K562 (cell line): ENCODE measurements around the gene SLC7A11. TPM values are rescaled to one million over a fixed set of nuclear protein-coding genes. Genes with fewer than 3 reads are reported as not detected.

ENCODE experiments used
- ATAC-seq: fragments of 200-7000 bp; cut with Tn5 transposase; 3 replicates; pipeline ENCODE4 v1.9.1; 2020; ENCODE audit warnings: moderate library complexity
- BruUV-seq: library from RNA; stranded (reverse); fragments of 400-500 nt; replicated peaks from 2 replicates; lab custom pipeline; 2021; lab: Mats Ljungman, UMichigan
- CTCF ChIA-PET: fragments of 300-600 bp; formaldehyde crosslinking; extraction: SDS; loops from one replicate; lab custom pipeline; 2021; ENCODE audit warnings: low intra/inter-chr PET ratio; lab: Yijun Ruan, JAX
- POLR2A ChIA-PET: fragments of 300-600, 350-650 bp; sonication (Branson Sonifier 250); formaldehyde crosslinking; extraction: SDS; loops from one replicate; lab custom pipeline; 2021; ENCODE audit warnings: antibody characterized with exemption, inconsistent platforms; lab: Yijun Ruan, JAX
- DNase-seq, 4 experiments: peaks; one replicate each; pipeline versions ENCODE4 v3.0.0 to v3.0.0-alpha.2; 2011 to 2018; ENCODE audit warnings: low spot score in 3 of 4, mixed read lengths in 3 of 4; ENCODE audit errors: extremely low read depth in 1 of 4
- FAIRE-seq: peaks from 2 replicates; lab custom pipeline; 2011; peaks lifted over from hg19 to GRCh38; lab: Jason Lieb, UNC
- H2AFZ ChIP-seq: 2 replicates; pipeline ENCODE4 v1.6.0; 2011; ENCODE audit warnings: low read depth, low read length, control low read depth, inconsistent platforms
- H3K27ac ChIP-seq: fragments of 200-600 bp; 3 replicates; pipeline ENCODE4 v1.8.0; 2011; ENCODE audit warnings: low read depth, mild to moderate bottlenecking, control low read depth, inconsistent platforms, low read length, moderate library complexity, mixed read lengths; ENCODE audit errors: extremely low read depth
- H3K27me3 ChIP-seq, 2 experiments: fragments of 300-600 bp in 1 of 2; 2 replicates in 1 of 2; 3 replicates in 1 of 2; pipeline versions ENCODE4 v1.6.0 to v1.8.0; 2011; ENCODE audit warnings: inconsistent platforms in 2 of 2, low read length in 2 of 2, mild to moderate bottlenecking in 1 of 2, mixed read lengths in 1 of 2, moderate library complexity in 1 of 2; ENCODE audit not compliant: control insufficient read depth in 2 of 2, insufficient read depth in 2 of 2
- H3K36me3 ChIP-seq: fragments of 300-600 bp; 3 replicates; pipeline ENCODE4 v1.8.0; 2011; ENCODE audit warnings: mild to moderate bottlenecking, low read length, inconsistent platforms; ENCODE audit not compliant: control insufficient read depth, insufficient read depth
- H3K4me1 ChIP-seq, 2 experiments: fragments of 200-600 bp in 1 of 2; replicated peaks in 1 of 2; 2 replicates in 1 of 2; 3 replicates in 1 of 2; pipeline versions ENCODE4 v1.5.1 to v1.8.0; 2011; ENCODE audit warnings: inconsistent platforms in 2 of 2, low read length in 2 of 2, mild to moderate bottlenecking in 1 of 2, mixed read lengths in 1 of 2, moderate library complexity in 1 of 2; ENCODE audit not compliant: control insufficient read depth in 2 of 2, insufficient read depth in 2 of 2
- H3K4me2 ChIP-seq: 2 replicates; pipeline ENCODE4 v1.6.1; 2011; ENCODE audit warnings: low read length, control low read depth, inconsistent platforms, mixed read lengths; ENCODE audit not compliant: insufficient read depth
- H3K4me3 ChIP-seq: fragments of 200-600 bp; sonication (generic), shearing (Covaris generic); 2 replicates; pipeline ENCODE4 v1.5.1; 2016; ENCODE audit warnings: control low read depth, inconsistent platforms
- H3K79me2 ChIP-seq: fragments of 200-600 bp; 3 replicates; pipeline ENCODE4 v1.8.0; 2011; ENCODE audit warnings: low read length, inconsistent platforms; ENCODE audit not compliant: control insufficient read depth, insufficient read depth
- H3K9ac ChIP-seq, 2 experiments: 2 replicates each; pipeline versions ENCODE4 v1.6.0 to v1.6.1; 2011; ENCODE audit warnings: low read depth in 2 of 2, low read length in 2 of 2, control low read depth in 1 of 2, inconsistent platforms in 1 of 2, mild to moderate bottlenecking in 1 of 2, mixed read lengths in 1 of 2; ENCODE audit not compliant: insufficient read depth in 1 of 2
- H3K9me1 ChIP-seq: one replicate; pipeline ENCODE4 v1.6.0; 2011; ENCODE audit warnings: inconsistent platforms, mild to moderate bottlenecking, low read length, moderate library complexity; ENCODE audit not compliant: control insufficient read depth, insufficient read depth
- H3K9me3 ChIP-seq: replicated peaks from 2 replicates; pipeline ENCODE4 v1.5.1; 2011; ENCODE audit warnings: low read depth, low read length, inconsistent platforms; ENCODE audit not compliant: control insufficient read depth, insufficient read depth
- H4K20me1 ChIP-seq: replicated peaks from 2 replicates; pipeline ENCODE4 v1.6.1; 2011; ENCODE audit warnings: low read length, inconsistent platforms, mixed read lengths; ENCODE audit not compliant: control insufficient read depth, insufficient read depth
- ESRRB ChIP-seq: fragments of 250-450 bp; sonication (Bioruptor Pico); IDR thresholded peaks from 2 replicates; pipeline ENCODE4 v1.5.0; 2020; ENCODE audit warnings: mild to moderate bottlenecking, moderate library complexity, borderline replicate concordance
- MTA3 ChIP-seq: fragments of 450-650 bp; formaldehyde crosslinking; IDR thresholded peaks from 2 replicates; pipeline ENCODE4 v1.6.1; 2017; ENCODE audit warnings: mild to moderate bottlenecking, borderline replicate concordance
- PRDM10 ChIP-seq: fragments of 450-650 bp; IDR thresholded peaks from 2 replicates; pipeline ENCODE4 v1.6.1; 2018; ENCODE audit not compliant: partially characterized antibody
- SNRNP70 ChIP-seq: fragments of 200-400 bp; formaldehyde crosslinking; optimal IDR thresholded peaks from 2 replicates; pipeline ENCODE3; 2017; ENCODE audit warnings: low read depth, low read length
- SRSF7 ChIP-seq: fragments of 200-400 bp; formaldehyde crosslinking; optimal IDR thresholded peaks from 2 replicates; pipeline ENCODE3; 2017; ENCODE audit warnings: mild to moderate bottlenecking, low read depth, low read length
- THAP7 ChIP-seq: fragments of 250-450 bp; sonication (Bioruptor Pico); IDR thresholded peaks from 2 replicates; pipeline ENCODE4 v1.5.0; 2021
- ZNF134 ChIP-seq: fragments of 250-450 bp; sonication (Bioruptor Pico); conservative IDR thresholded peaks from 2 replicates; pipeline ENCODE4 v1.4.0; 2020
- ZNF280B ChIP-seq: fragments of 250-450 bp; sonication (Bioruptor Pico); IDR thresholded peaks from 2 replicates; pipeline ENCODE4 v1.5.1; 2021; ENCODE audit warnings: mild to moderate bottlenecking
- ZNF584 ChIP-seq: fragments of 200-800 bp; sonication (Bioruptor generic); IDR thresholded peaks from 2 replicates; pipeline ENCODE4 v1.6.1; 2016; ENCODE audit warnings: low read depth, mild to moderate bottlenecking, missing genetic modification characterization, missing compliant biosample characterization
- WGBS: fragments of 100-300 bp; shearing (Covaris generic); methylation state at CpG from one replicate; pipeline ENCODE4 v1.1.6; 2016; ENCODE audit warnings: low coverage, mixed read lengths; ENCODE audit not compliant: insufficient coverage; ENCODE audit errors: missing lambda C conversion rate; 5-methylcytosine and 5-hydroxymethylcytosine counted together
- in situ Hi-C: fragments of 300-500 bp; cut with MboI; formaldehyde crosslinking; loops from 4 replicates; pipeline ENCODE4 v1.15.0; 2018; ENCODE audit warnings: inconsistent platforms, mixed read lengths
- intact Hi-C: fragments of 100-400 bp; cut with micrococcal nuclease; formaldehyde crosslinking; loops from 2 replicates; pipeline ENCODE4 v1.14.2; 2022
- polyA plus RNA-seq, 8 experiments: library from polyadenylated mRNA; depleted of rRNA in 4 of 8; stranded (reverse) in 5 of 8; unstranded in 3 of 8; fragments of >200 nt; fragmentation: Nextera tagmentation in 2 of 8; fragmentation: Illumina TruSeq in 1 of 8; extraction: Ambion mirVana in 2 of 8; extraction: Trizol in 1 of 8; gene quantifications; 2 replicates each; pipeline versions ENCODE4 v1.2.1 to v1.2.3, GENCODE V29; 2011 to 2014; ENCODE audit warnings: inconsistent platforms in 1 of 8, missing spikeins in 1 of 8
- total RNA-seq, 7 experiments: library from RNA; depleted of rRNA in 6 of 7; stranded (reverse); fragments of >200 nt in 6 of 7; fragmentation: Illumina TruSeq in 2 of 7; extraction: Trizol in 2 of 7; gene quantifications; 2 replicates each; pipeline versions ENCODE4 v1.2.1 to v1.2.3, GENCODE V29; 2011 to 2021; ENCODE audit warnings: low replicate concordance in 1 of 7

SLC7A11 gene
- total and polyA plus RNA-seq, 9 of the 15 experiments (the other 6 are each of a cell fraction or from before 2014, with no cell fraction given) = 4.5 to 26.1 (median 13.5) TPM

DNA sequence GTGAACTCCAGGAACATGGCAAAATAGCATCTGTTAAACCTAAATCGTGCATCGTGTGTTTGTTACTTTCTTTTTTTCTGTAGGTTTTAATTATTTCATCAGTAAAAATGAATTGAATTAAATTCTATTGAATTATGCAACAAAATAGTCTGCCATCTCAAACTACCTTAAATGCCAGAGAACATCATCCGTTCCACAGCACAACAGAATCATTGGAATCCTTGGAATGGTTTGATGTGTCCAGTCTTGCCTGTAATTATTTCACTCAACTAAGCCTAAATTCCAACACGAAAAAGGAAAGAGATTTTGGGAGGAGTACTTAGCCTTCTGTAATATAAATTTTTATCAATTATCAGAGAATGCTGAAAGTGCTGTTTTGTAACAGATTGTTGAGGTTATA is 17.1 kb upstream of the SLC7A11 start:
- H2AFZ ChIP-seq = peak overlapping the region; percentile 57; the same call in 1 of the 2 replicates
- TF ChIP-seq ZNF584 (CRISPR knock-in tag) = no peak
- TF ChIP-seq PRDM10 = no peak
- TF ChIP-seq ESRRB = no peak
- TF ChIP-seq ZNF134 = no peak
- no peak for TF ChIP-seq SRSF7
- TF ChIP-seq SNRNP70 = no peak
- no peak for TF ChIP-seq THAP7 (CRISPR knock-in tag)
- no peak for TF ChIP-seq MTA3
- TF ChIP-seq ZNF280B (CRISPR knock-in tag) = no peak
- no peak for ATAC-seq
- no TSS peak for BruUV-seq
- intact Hi-C loops = no loop called here
- POLR2A ChIA-PET = no interaction called here
- H3K9ac ChIP-seq = no peak overlapping the region
- H4K20me1 ChIP-seq = no peaks in the 10 kb centered on the region
- H3K9me1 ChIP-seq = no peaks in the 10 kb centered on the region
- no peaks in the 10 kb centered on the region for H3K36me3 ChIP-seq
- no peak for FAIRE-seq
- no peak overlapping the region for H3K4me2 ChIP-seq
- H3K79me2 ChIP-seq = no peaks in the 10 kb centered on the region
- CTCF ChIA-PET = interaction anchor here (0.7 kb wide), 1 partner anchor 45 kb away, joined by 3 read pairs; no protein-coding TSS in a partner anchor
- DNase-seq = no peak
- peaks cover 0 to 15% of the 10 kb centered on the region in 2 experiments; a peak in 3 of 5 replicates for H3K4me1 ChIP-seq
- H3K4me3 ChIP-seq = no peak overlapping the region
- H3K9me3 ChIP-seq = no peaks in the 10 kb centered on the region
- in situ Hi-C loops = no loop called here
- no peak overlapping the region for H3K27ac ChIP-seq
- WGBS = 41% methylated on average over 4 of the region's 4 CpGs
- no peaks in the 10 kb centered on the region for H3K27me3 ChIP-seq
